Suprapubic skin (tissue), 4 donors: ENCODE results near the gene C10orf95. TPM values are rescaled to one million over a fixed set of nuclear protein-coding genes. Genes with fewer than 3 reads are reported as not detected.
"Not testable (repeated sequence)": the region's sequence is repeated elsewhere in the genome, so short reads cannot be mapped to it uniquely, and the experiment has no call there.

ENCODE experiments used
- DNase-seq, 2 donors: peaks; one replicate each; pipeline ENCODE4 v3.0.0-alpha.2; 2019; ENCODE audit warnings: low spot score in 2 of 2
- H3K27ac ChIP-seq: fragments of 200-600 bp; sonication (generic); one replicate; pipeline ENCODE4 v1.5.1; 2019
- H3K27me3 ChIP-seq: fragments of 200-600 bp; sonication (generic); one replicate; pipeline ENCODE4 v1.5.1; 2019
- H3K36me3 ChIP-seq: fragments of 200-600 bp; sonication (generic); one replicate; pipeline ENCODE4 v1.5.1; 2019
- H3K4me1 ChIP-seq: fragments of 200-600 bp; sonication (generic); one replicate; pipeline ENCODE4 v1.5.1; 2019
- H3K4me3 ChIP-seq: fragments of 200-600 bp; sonication (generic); one replicate; pipeline ENCODE4 v1.5.1; 2019; ENCODE audit warnings: mild to moderate bottlenecking
- H3K9me3 ChIP-seq: fragments of 200-600 bp; sonication (generic); one replicate; pipeline ENCODE4 v1.5.1; 2019
- EP300 ChIP-seq: sonication (generic); formaldehyde crosslinking; IDR thresholded peaks from one replicate; pipeline ENCODE4 v1.6.1; 2017; ENCODE audit warnings: antibody characterized with exemption
- POLR2A ChIP-seq, 2 donors: fragments of 450-650 bp; IDR thresholded peaks; one replicate each; pipeline ENCODE4 v1.6.1; 2017; ENCODE audit warnings: antibody characterized with exemption in 2 of 2, mild to moderate bottlenecking in 2 of 2, moderate library complexity in 2 of 2
- POLR2AphosphoS5 ChIP-seq, 3 donors: sonication (generic); formaldehyde crosslinking; IDR thresholded peaks; one replicate each; pipeline ENCODE4 v1.6.1; 2017; ENCODE audit warnings: antibody characterized with exemption in 3 of 3
- WGBS: methylation state at CpG from one replicate; pipeline ENCODE4 v1.1.5; 2018; 5-methylcytosine and 5-hydroxymethylcytosine counted together
- total RNA-seq, 4 donors: library from RNA; depleted of rRNA; stranded (reverse); fragments of >200 nt; gene quantifications; one replicate each; pipeline ENCODE4 v1.1.0, GENCODE V29; 2016
- TF ChIP-seq, protein P1 (sequence below), 2 donors: fragments of 200-600 bp in 1 of 2; fragments of 450-650 bp in 1 of 2; sonication (generic) in 1 of 2; IDR thresholded peaks; one replicate each; pipeline ENCODE4 v1.5.1; 2016 to 2019; ENCODE audit warnings: antibody characterized with exemption in 2 of 2, mild to moderate bottlenecking in 1 of 2, moderate library complexity in 1 of 2

Gene C10orf95
- total RNA-seq, 4 donors from 2014 or later = 1.4 to 7.1 (median 5.4) TPM

DNA sequence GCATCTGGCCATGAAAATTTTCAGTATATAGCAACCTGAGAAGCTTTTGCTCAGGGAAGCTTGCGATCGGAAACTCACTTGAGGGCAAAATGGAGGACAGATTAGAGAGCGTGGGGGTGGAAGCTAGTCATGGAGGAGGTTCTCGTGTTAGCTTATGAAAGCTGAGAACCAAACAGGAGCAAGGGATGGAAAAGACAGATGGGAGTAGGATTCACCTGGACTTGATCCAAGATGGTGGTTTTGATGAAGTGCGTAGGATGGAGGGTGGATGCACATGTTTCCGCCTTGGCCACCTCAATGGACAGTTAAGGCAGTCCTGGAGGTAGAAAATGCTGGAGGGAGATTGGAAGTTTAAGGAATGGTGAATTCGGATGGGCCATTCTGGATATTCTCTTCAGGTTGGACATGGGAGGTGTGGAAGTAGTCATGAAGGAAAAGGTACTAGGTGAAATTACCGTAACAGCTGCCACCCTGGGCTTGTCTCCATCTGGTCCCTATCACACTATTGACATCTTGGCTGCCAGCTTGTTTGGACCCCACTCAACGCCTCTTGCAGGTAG, 6.3 kb upstream of the C10orf95 start:
- TF ChIP-seq EP300 = no peak
- TF ChIP-seq, protein P1, sequence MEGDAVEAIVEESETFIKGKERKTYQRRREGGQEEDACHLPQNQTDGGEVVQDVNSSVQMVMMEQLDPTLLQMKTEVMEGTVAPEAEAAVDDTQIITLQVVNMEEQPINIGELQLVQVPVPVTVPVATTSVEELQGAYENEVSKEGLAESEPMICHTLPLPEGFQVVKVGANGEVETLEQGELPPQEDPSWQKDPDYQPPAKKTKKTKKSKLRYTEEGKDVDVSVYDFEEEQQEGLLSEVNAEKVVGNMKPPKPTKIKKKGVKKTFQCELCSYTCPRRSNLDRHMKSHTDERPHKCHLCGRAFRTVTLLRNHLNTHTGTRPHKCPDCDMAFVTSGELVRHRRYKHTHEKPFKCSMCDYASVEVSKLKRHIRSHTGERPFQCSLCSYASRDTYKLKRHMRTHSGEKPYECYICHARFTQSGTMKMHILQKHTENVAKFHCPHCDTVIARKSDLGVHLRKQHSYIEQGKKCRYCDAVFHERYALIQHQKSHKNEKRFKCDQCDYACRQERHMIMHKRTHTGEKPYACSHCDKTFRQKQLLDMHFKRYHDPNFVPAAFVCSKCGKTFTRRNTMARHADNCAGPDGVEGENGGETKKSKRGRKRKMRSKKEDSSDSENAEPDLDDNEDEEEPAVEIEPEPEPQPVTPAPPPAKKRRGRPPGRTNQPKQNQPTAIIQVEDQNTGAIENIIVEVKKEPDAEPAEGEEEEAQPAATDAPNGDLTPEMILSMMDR (IDR thresholded peaks at IDR 0.05) = no peak
- TF ChIP-seq POLR2A (IDR thresholded peaks at IDR 0.05) = no peak
- 83% methylated on average over 9 of the region's 9 CpGs for WGBS
- H3K27me3 ChIP-seq = no peaks in the 10 kb centered on the region
- no peak for DNase-seq
- no peaks in the 10 kb centered on the region for H3K36me3 ChIP-seq
- H3K4me1 ChIP-seq = peaks cover 20% of the 10 kb centered on the region
- H3K27ac ChIP-seq = no peak overlapping the region
- H3K9me3 ChIP-seq = no peaks in the 10 kb centered on the region
- H3K4me3 ChIP-seq = no peak overlapping the region

DNA sequence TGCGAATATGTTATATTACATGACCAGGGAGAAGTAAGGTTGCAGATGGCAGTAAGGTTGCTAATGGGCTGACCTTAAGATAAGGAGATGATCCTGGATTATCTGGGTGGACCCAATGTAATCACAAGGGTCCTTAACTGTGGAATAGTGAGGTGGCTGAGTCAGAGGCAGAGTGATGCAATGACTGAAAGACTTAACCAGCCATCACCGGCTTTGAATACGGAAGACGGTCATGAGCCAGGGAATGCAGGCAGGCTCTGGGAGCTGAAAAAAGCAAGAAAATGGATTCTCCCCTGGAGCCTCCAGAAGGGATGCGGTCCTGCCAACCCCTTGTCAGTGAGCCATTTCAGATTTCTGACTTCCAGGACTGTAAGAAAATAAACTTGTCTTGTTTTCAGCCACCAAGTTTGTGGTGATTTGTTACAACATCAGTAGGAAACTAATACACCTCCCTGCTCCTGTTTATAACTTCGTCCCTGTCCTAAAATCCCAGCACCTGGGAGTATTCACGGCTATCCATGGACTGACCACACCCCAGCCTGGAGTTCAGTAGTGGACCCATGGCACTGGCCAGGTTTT, 4.6 kb upstream of the C10orf95 start:
- no peaks in the 10 kb centered on the region for H3K9me3 ChIP-seq
- 72% methylated on average over 7 of the region's 7 CpGs for WGBS
- no peak for DNase-seq
- no peak overlapping the region for H3K4me3 ChIP-seq
- H3K36me3 ChIP-seq = no peaks in the 10 kb centered on the region
- H3K27me3 ChIP-seq = no peaks in the 10 kb centered on the region
- H3K4me1 ChIP-seq = peaks cover 16% of the 10 kb centered on the region
- no peak for TF ChIP-seq POLR2AphosphoS5 (IDR thresholded peaks at IDR 0.05)
- no peak for TF ChIP-seq POLR2A (IDR thresholded peaks at IDR 0.05)
- no peak overlapping the region for H3K27ac ChIP-seq

- H3K27me3 ChIP-seq, DNase-seq, H3K36me3 ChIP-seq, H3K27ac ChIP-seq, H3K9me3 ChIP-seq, H3K4me3 ChIP-seq: not testable (repeated sequence)
- WGBS = 70% methylated on average over 13 of the region's 13 CpGs
- H3K4me1 ChIP-seq = peaks cover 15% of the 10 kb centered on the region
These were observed 3.5 kb upstream of the C10orf95 start for GRCh38 chr10:102454662-102455487.

DNA sequence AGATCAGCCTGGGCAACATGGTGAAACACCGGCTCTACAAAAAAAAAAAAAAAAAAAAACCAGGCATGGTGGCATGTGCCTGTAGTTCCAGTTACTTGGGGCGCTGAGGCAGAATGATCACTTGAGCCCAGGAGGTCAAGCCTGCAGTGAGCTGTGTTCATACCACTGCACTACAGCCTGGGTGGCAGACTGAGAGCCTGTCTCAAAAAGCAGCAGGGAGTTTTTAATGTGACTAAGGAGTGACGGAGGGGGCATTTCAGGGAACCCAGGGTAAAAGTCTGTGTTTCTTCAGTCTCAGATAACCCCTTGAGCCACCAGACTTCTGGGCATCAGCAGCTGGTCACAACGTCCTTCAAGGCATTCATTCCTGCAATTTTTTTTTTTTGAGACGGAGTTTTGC, 2.2 kb upstream of the C10orf95 start:
- Histone ChIP-seq H3K4me3 (no peak overlapping the region), H3K27me3 (no peaks in the 10 kb centered on the region), H3K4me1 (peaks cover 21% of the 10 kb centered on the region), H3K36me3 (no peaks in the 10 kb centered on the region), H3K27ac (no peak overlapping the region), H3K9me3 (no peaks in the 10 kb centered on the region)
- TF ChIP-seq POLR2A (IDR thresholded peaks at IDR 0.05) (no peak), POLR2AphosphoS5 (IDR thresholded peaks at IDR 0.05) (no peak), EP300 (no peak)
- TF ChIP-seq, protein P1 (IDR thresholded peaks at IDR 0.05) = no peak
- WGBS = 90% methylated on average over 5 of the region's 5 CpGs
- DNase-seq = no peak

DNA sequence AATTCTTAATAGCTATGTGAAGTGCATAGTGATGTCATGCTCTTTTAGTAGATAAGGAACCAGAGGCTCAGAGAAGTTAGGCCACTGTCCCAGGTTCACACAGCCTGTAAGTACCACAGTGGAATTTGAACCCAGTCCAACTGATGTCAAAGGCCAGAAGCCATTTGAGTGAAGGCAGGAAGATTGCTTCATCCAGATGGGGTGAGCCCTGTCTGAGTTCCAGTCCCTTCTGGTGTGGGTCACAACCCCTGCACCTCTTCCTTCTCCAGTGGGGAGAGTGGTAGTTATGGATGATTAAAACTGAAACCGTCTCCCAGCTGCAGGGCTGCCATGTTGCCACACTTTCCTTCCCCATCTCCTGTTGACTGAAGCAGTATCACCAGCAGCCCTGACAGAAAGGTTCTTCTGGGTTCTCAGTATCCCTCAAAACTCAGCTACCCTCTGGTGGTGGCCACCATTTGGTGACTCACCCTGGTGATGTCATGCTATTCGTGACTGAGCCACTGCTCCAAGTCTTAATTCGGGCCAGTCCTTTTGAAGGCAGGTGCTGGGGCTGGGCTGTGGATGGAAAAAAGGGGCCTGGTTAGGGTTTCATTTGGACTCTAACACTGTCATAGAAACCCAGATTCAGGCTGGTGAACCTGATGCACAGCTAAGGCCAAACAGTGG, 1.5 kb upstream of the C10orf95 start:
- H3K9me3 ChIP-seq = no peaks in the 10 kb centered on the region
- H3K27ac ChIP-seq = no peak overlapping the region
- no peak for DNase-seq
- H3K36me3 ChIP-seq = no peaks in the 10 kb centered on the region
- WGBS = 37% methylated on average over 3 of the region's 3 CpGs
- TF ChIP-seq EP300 = no peak
- TF ChIP-seq, protein P1 (IDR thresholded peaks at IDR 0.05) = no peak
- no peak for TF ChIP-seq POLR2AphosphoS5 (IDR thresholded peaks at IDR 0.05)
- TF ChIP-seq POLR2A (IDR thresholded peaks at IDR 0.05) = no peak
- H3K4me1 ChIP-seq = peaks cover 21% of the 10 kb centered on the region
- H3K27me3 ChIP-seq = no peaks in the 10 kb centered on the region
- no peak overlapping the region for H3K4me3 ChIP-seq
